ENCODE results near the gene CYP4F12.

The CYP4F12 gene

GRCh38 chr19:15702534-15702930, 29.6 kb downstream of the CYP4F12 start:
- DNase-seq (ENCODE audit: low spot score) = peak; percentile 16
- no peak for FAIRE-seq

- FAIRE-seq (no peak), DNase-seq (ENCODE audit: low spot score) (no peak)
These were observed 41.8 kb downstream of the CYP4F12 start for GRCh38 chr19:15714638-15715037.

- DNase-seq (ENCODE audit: low spot score) (no peak), FAIRE-seq (no peak)
These were observed 42.8 kb downstream of the CYP4F12 start for GRCh38 chr19:15715642-15716041.

- DNase-seq (ENCODE audit: low spot score) = no peak
These were observed 44.9 kb downstream of the CYP4F12 start for GRCh38 chr19:15717809-15718208.

GRCh38 chr19:15721268-15721667, 48.4 kb downstream of the CYP4F12 start:
- FAIRE-seq (no peak), DNase-seq (ENCODE audit: low spot score) (no peak)

More at GRCh38 chr19:15717809-15718208, 44.9 kb downstream of the CYP4F12 start:
- FAIRE-seq = no peak

GRCh38 chr19:15722956-15723355, 50.1 kb downstream of the CYP4F12 start:
- no peak for FAIRE-seq
- peak; percentile 9 for DNase-seq (ENCODE audit: low spot score)

- no peak for FAIRE-seq
These were observed 54.8 kb downstream of the CYP4F12 start, which contains the start of gene OR10H2 for GRCh38 chr19:15727724-15728123. OR10H2 (plus strand) TSS chr19:15728024; CDS start chr19:15728044, 20 bp downstream.

GRCh38 chr19:15730538-15730937, 57.7 kb downstream of the CYP4F12 start:
- no peak for FAIRE-seq

More at GRCh38 chr19:15727724-15728123, 54.8 kb downstream of the CYP4F12 start, which contains the start of gene OR10H2:
- no peak for DNase-seq (ENCODE audit: low spot score)

GRCh38 chr19:15732388-15732787, 59.5 kb downstream of the CYP4F12 start:
- FAIRE-seq = no peak
- no peak for DNase-seq (ENCODE audit: low spot score)

More at GRCh38 chr19:15730538-15730937, 57.7 kb downstream of the CYP4F12 start:
- DNase-seq (ENCODE audit: low spot score) = no peak

GRCh38 chr19:15733895-15734294, 61.0 kb downstream of the CYP4F12 start:
- DNase-seq (ENCODE audit: low spot score) (no peak), FAIRE-seq (no peak)

GRCh38 chr19:15737722-15738121, 64.8 kb downstream of the CYP4F12 start, which contains the start of gene OR10H3:
OR10H3 (plus strand) TSS chr19:15737985; CDS start chr19:15741393, 3,408 bp downstream.
- DNase-seq (ENCODE audit: low spot score) (no peak), FAIRE-seq (no peak)

- DNase-seq (ENCODE audit: low spot score) (no peak), FAIRE-seq (no peak)
These were observed 67.9 kb downstream of the CYP4F12 start for GRCh38 chr19:15740785-15741184.
